ENCODE data around the gene PRPSAP2. TPM values are rescaled to one million over a fixed set of nuclear protein-coding genes. Genes with fewer than 3 reads are reported as not detected.

The PRPSAP2 gene
- total and polyA plus RNA-seq, 2 of the 8 experiments (the other 6 are each of a cell fraction or from before 2014, with no cell fraction given): 28.7 to 50.5 TPM

GRCh38 chr17:18976201-18976600 is 118.3 kb downstream of the PRPSAP2 start:
- no peak overlapping the region for H4K91ac ChIP-seq (replicated peaks; ENCODE audit: insufficient read length, low read length)
- no peak overlapping the region for H4K8ac ChIP-seq (ENCODE audit: extremely low read depth, insufficient read depth, low read length)
- H3K4me1 ChIP-seq (replicated peaks in 1 of 4; ENCODE audit: control insufficient read depth in 3 of 4, insufficient read depth in 4 of 4, low read length in 3 of 4): no peaks in the 10 kb centered on the region; a peak in 1 of 7 replicates
- H2BK120ac ChIP-seq (replicated peaks; ENCODE audit: low read depth, low read length): no peak overlapping the region
- H2BK5ac ChIP-seq (ENCODE audit: low read depth, low read length): no peak overlapping the region
- H3K4me3 ChIP-seq (ENCODE audit: extremely low read depth in 1 of 4, insufficient read depth in 2 of 4, low read depth in 3 of 4, low read length in 4 of 4): no peak overlapping the region
- H3K18ac ChIP-seq (ENCODE audit: extremely low read depth, low read length): no peak overlapping the region
- H4K20me1 ChIP-seq (replicated peaks in 1 of 2; ENCODE audit: control insufficient read depth in 1 of 2, insufficient read depth in 2 of 2, low read length in 2 of 2): peaks cover 3 to 20% of the 10 kb centered on the region in 2 experiments
- H4K5ac ChIP-seq (ENCODE audit: insufficient read length, low read depth, low read length): no peak overlapping the region
- DNase-seq (ENCODE audit: low read depth in 1 of 2, low spot score in 2 of 2) (no peak), FAIRE-seq (no peak)
- no peaks in the 10 kb centered on the region for H3K23me2 ChIP-seq (ENCODE audit: low read depth, low read length)
- 90% methylated on average over 4 of the region's 4 CpGs; no CpG with 5 or more reads in 1 of the 2 experiments for WGBS, 2 experiments (ENCODE audit: extremely low coverage in 1 of 2, insufficient coverage in 1 of 2, insufficient read length in 1 of 2, insufficient replicate concordance in 2 of 2, low coverage in 1 of 2, low lambda C conversion rate in 2 of 2, missing lambda C conversion rate in 1 of 2)
- peaks cover 7% of the 10 kb centered on the region; the same call in 1 of the 2 replicates for H3K79me1 ChIP-seq (ENCODE audit: low read depth, low read length)
- H2BK20ac ChIP-seq (ENCODE audit: low read length): no peak overlapping the region
- no peaks in the 10 kb centered on the region for H3K79me2 ChIP-seq (ENCODE audit: control insufficient read depth in 1 of 2, insufficient read depth in 2 of 2, low read length in 2 of 2)
- no peak overlapping the region for H3K14ac ChIP-seq (ENCODE audit: insufficient read length)
- H3K4ac ChIP-seq (replicated peaks; ENCODE audit: insufficient read length, low read depth, low read length): no peak overlapping the region
- CTCF ChIA-PET (ENCODE audit: partially characterized antibody): interaction anchor here (0.6 to 3.3 kb wide), 2 partner anchors 15 to 19 kb away, joined by 3 to 15 read pairs; no protein-coding TSS in a partner anchor
- H3K27ac ChIP-seq (ENCODE audit: low read depth, low read length): no peak overlapping the region
- H3K36me3 ChIP-seq (ENCODE audit: control insufficient read depth in 2 of 4, insufficient read depth in 4 of 4, low read length in 3 of 4): peaks cover 17 to 36% (median 27%) of the 10 kb centered on the region in 4 experiments
- H2AK5ac ChIP-seq (ENCODE audit: low read depth, low read length): no peak overlapping the region
- H2BK15ac ChIP-seq (ENCODE audit: low read length): no peak overlapping the region
- H2BK12ac ChIP-seq (ENCODE audit: low read depth, low read length): no peak overlapping the region
- H3K4me2 ChIP-seq (ENCODE audit: insufficient read depth in 1 of 2, low read depth in 2 of 2, low read length in 2 of 2): no peak overlapping the region
- no peak overlapping the region for H3K23ac ChIP-seq (ENCODE audit: insufficient read length)
- H3K27me3 ChIP-seq (replicated peaks in 1 of 4; ENCODE audit: control insufficient read depth in 3 of 4, extremely low read depth in 1 of 4, insufficient read depth in 3 of 4, low read length in 3 of 4): no peaks in the 10 kb centered on the region
- no peak overlapping the region for H2AFZ ChIP-seq (ENCODE audit: low read length)
- H3K56ac ChIP-seq (replicated peaks; ENCODE audit: insufficient read length, low read depth, low read length): no peak overlapping the region
- no peaks in the 10 kb centered on the region for H3K9me3 ChIP-seq (ENCODE audit: insufficient read depth in 2 of 2, low read depth in 1 of 2, low read length in 1 of 2)
- POLR2A ChIA-PET (ENCODE audit: partially characterized antibody): interaction anchor here (1.1 to 2.4 kb wide), 2 partner anchors 10 to 27 kb away, joined by 3 to 8 read pairs; no protein-coding TSS in a partner anchor
- no peak overlapping the region for H3K9ac ChIP-seq (replicated peaks in 1 of 4; ENCODE audit: extremely low read depth in 1 of 4, low read depth in 3 of 4, low read length in 3 of 4)

Data from H1 (cell line).